ENCODE data around the gene IBTK.

DNA sequence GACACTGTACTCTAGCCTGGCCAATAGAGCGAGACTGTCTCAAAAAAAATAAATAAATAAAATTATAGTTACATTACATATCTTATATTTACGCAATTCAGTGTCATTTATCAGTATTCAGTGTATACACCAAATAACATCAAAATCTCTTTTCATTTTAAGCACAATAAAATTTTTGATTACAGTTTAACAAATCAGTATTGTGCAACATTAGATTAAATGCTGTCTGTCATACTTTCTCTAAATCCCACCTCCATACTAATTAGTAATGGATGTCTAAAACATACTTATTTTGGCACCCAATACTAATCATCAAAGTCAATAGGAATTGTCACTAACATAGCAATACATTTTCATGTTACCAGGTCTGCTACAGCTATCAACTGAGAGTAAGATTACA lies 27.4 kb downstream of the IBTK start:
- TF ChIP-seq TAF1 (IDR thresholded peaks at IDR 0.05; ENCODE audit: low read depth, low read length) (no peak), POLR2AphosphoS5 (IDR thresholded peaks at IDR 0.05; ENCODE audit: low read depth, low read length) (no peak), POLR2A (IDR thresholded peaks at IDR 0.05; ENCODE audit: low read depth, low read length) (no peak), SPI1 (IDR thresholded peaks at IDR 0.05; ENCODE audit: low read depth, low read length) (no peak), PAX5 (IDR thresholded peaks at IDR 0.05; ENCODE audit: insufficient read depth, low read length, severe bottlenecking) (no peak), POU2F2 (IDR thresholded peaks at IDR 0.05; ENCODE audit: low read depth, low read length) (no peak)

All from GM12891 (cell line).